ENCODE measurements around the gene PIM2.

The PIM2 gene

GRCh38 chrX:48938721-48939425 is 20.0 kb upstream of the PIM2 start:
- Histone ChIP-seq H4K20me1 (ENCODE audit: insufficient read depth, low read length) (no peaks in the 10 kb centered on the region), H3K9ac (ENCODE audit: low read length) (peak overlapping the region; percentile 66), H3K4me1 (ENCODE audit: insufficient read depth, low read length, severe bottlenecking) (peaks cover 89% of the 10 kb centered on the region)

GRCh38 chrX:48937054-48937907 is 18.5 kb upstream of the PIM2 start:
- H3K36me3 ChIP-seq (ENCODE audit: insufficient read depth, low read length): peaks cover 32% of the 10 kb centered on the region
- peak; percentile 51 for TF ChIP-seq CTCF (IDR thresholded peaks at IDR 0.05; ENCODE audit: low read length)
- no peak for TF ChIP-seq EZH2 (IDR thresholded peaks at IDR 0.05; ENCODE audit: borderline replicate concordance, low read length)
- peak overlapping the region; percentile 57 for H3K9ac ChIP-seq (ENCODE audit: low read length)
- no peak overlapping the region for H2AFZ ChIP-seq (ENCODE audit: low read length)
- peak overlapping the region; percentile 70 for H3K4me2 ChIP-seq (ENCODE audit: low read length)
- H3K4me3 ChIP-seq (ENCODE audit: low read depth, low read length, poor library complexity, severe bottlenecking): peak overlapping the region; percentile 43
- no peaks in the 10 kb centered on the region for H3K9me2 ChIP-seq (ENCODE audit: low read depth, low read length)
- no peaks in the 10 kb centered on the region for H4K20me1 ChIP-seq (ENCODE audit: insufficient read depth, low read length)
- H3F3A ChIP-seq (ENCODE audit: insufficient read depth, low read length): no peaks in the 10 kb centered on the region
- no peaks in the 10 kb centered on the region for H3K79me2 ChIP-seq (ENCODE audit: insufficient read depth, low read length)
- no peaks in the 10 kb centered on the region for H3K27me3 ChIP-seq (ENCODE audit: insufficient read depth, low read length)
- H3K4me1 ChIP-seq (ENCODE audit: insufficient read depth, low read length, severe bottlenecking): peaks cover 81% of the 10 kb centered on the region
- peak overlapping the region; percentile 99 for H3K27ac ChIP-seq (ENCODE audit: low read depth, low read length, poor library complexity, severe bottlenecking)
- H3K9me3 ChIP-seq (ENCODE audit: low read length): no peaks in the 10 kb centered on the region

More at GRCh38 chrX:48938721-48939425, 20.0 kb upstream of the PIM2 start:
- no peaks in the 10 kb centered on the region for H3F3A ChIP-seq (ENCODE audit: insufficient read depth, low read length)
- H3K36me3 ChIP-seq (ENCODE audit: insufficient read depth, low read length): peaks cover 23% of the 10 kb centered on the region
- H3K4me3 ChIP-seq (ENCODE audit: low read depth, low read length, poor library complexity, severe bottlenecking): peak overlapping the region; percentile 35
- H3K79me2 ChIP-seq (ENCODE audit: insufficient read depth, low read length): no peaks in the 10 kb centered on the region
- H3K9me2 ChIP-seq (ENCODE audit: low read depth, low read length): no peaks in the 10 kb centered on the region
- no peaks in the 10 kb centered on the region for H3K27me3 ChIP-seq (ENCODE audit: insufficient read depth, low read length)
- no peaks in the 10 kb centered on the region for H3K9me3 ChIP-seq (ENCODE audit: low read length)
- peak overlapping the region; percentile 99 for H3K27ac ChIP-seq (ENCODE audit: low read depth, low read length, poor library complexity, severe bottlenecking)
- TF ChIP-seq EZH2 (IDR thresholded peaks at IDR 0.05; ENCODE audit: borderline replicate concordance, low read length) (no peak), CTCF (IDR thresholded peaks at IDR 0.05; ENCODE audit: low read length) (no peak)
- peak overlapping the region; percentile 70 for H3K4me2 ChIP-seq (ENCODE audit: low read length)
- H2AFZ ChIP-seq (ENCODE audit: low read length): no peak overlapping the region

- Histone ChIP-seq H3K9ac (ENCODE audit: low read length) (peak overlapping the region; percentile 47; the same call in 1 of the 2 replicates), H3K9me3 (ENCODE audit: low read length) (no peaks in the 10 kb centered on the region), H3K4me1 (ENCODE audit: insufficient read depth, low read length, severe bottlenecking) (peaks cover 74% of the 10 kb centered on the region), H3K36me3 (ENCODE audit: insufficient read depth, low read length) (peaks cover 32% of the 10 kb centered on the region), H3K4me2 (ENCODE audit: low read length) (peak overlapping the region; percentile 70; the same call in 1 of the 2 replicates), H2AFZ (ENCODE audit: low read length) (no peak overlapping the region), H3K4me3 (ENCODE audit: low read depth, low read length, poor library complexity, severe bottlenecking) (no peak overlapping the region), H3K27ac (ENCODE audit: low read depth, low read length, poor library complexity, severe bottlenecking) (peak overlapping the region; percentile 99), H3K27me3 (ENCODE audit: insufficient read depth, low read length) (no peaks in the 10 kb centered on the region), H4K20me1 (ENCODE audit: insufficient read depth, low read length) (no peaks in the 10 kb centered on the region), H3K79me2 (ENCODE audit: insufficient read depth, low read length) (no peaks in the 10 kb centered on the region), H3F3A (ENCODE audit: insufficient read depth, low read length) (no peaks in the 10 kb centered on the region), H3K9me2 (ENCODE audit: low read depth, low read length) (no peaks in the 10 kb centered on the region)
- no peak for TF ChIP-seq CTCF (IDR thresholded peaks at IDR 0.05; ENCODE audit: low read length)
- TF ChIP-seq EZH2 (IDR thresholded peaks at IDR 0.05; ENCODE audit: borderline replicate concordance, low read length): no peak
Observed at GRCh38 chrX:48936429-48937053, 17.7 kb upstream of the PIM2 start.

Data from OCI-LY1 (cell line).